ENCODE measurements around the gene TEX19.

- TF ChIP-seq, protein P1, sequence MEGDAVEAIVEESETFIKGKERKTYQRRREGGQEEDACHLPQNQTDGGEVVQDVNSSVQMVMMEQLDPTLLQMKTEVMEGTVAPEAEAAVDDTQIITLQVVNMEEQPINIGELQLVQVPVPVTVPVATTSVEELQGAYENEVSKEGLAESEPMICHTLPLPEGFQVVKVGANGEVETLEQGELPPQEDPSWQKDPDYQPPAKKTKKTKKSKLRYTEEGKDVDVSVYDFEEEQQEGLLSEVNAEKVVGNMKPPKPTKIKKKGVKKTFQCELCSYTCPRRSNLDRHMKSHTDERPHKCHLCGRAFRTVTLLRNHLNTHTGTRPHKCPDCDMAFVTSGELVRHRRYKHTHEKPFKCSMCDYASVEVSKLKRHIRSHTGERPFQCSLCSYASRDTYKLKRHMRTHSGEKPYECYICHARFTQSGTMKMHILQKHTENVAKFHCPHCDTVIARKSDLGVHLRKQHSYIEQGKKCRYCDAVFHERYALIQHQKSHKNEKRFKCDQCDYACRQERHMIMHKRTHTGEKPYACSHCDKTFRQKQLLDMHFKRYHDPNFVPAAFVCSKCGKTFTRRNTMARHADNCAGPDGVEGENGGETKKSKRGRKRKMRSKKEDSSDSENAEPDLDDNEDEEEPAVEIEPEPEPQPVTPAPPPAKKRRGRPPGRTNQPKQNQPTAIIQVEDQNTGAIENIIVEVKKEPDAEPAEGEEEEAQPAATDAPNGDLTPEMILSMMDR (IDR thresholded peaks at IDR 0.05) = no peak
- TF ChIP-seq POLR2A (IDR thresholded peaks at IDR 0.05) = no peak
These were observed 24.4 kb downstream of the TEX19 start for GRCh38 chr17:82383411-82383810.
